Fibroblast of pulmonary artery (primary cell): Measurements from ENCODE around the gene TRIB2.

ENCODE experiments used
- DNase-seq: peaks from one replicate; pipeline ENCODE4 v3.0.0-alpha.2; 2010; ENCODE audit warnings: low read depth
- H3K4me3 ChIP-seq: replicated peaks from 2 replicates; pipeline ENCODE4 v1.5.1; 2011; ENCODE audit warnings: low read depth, mild to moderate bottlenecking, control low read depth, low read length, moderate library complexity
- TF ChIP-seq, protein P1 (sequence below): IDR thresholded peaks from 2 replicates; pipeline ENCODE4 v1.5.1; 2011; ENCODE audit warnings: mild to moderate bottlenecking, control low read depth, low read length, inconsistent platforms; ENCODE audit errors: missing control alignments

TRIB2 gene

DNA sequence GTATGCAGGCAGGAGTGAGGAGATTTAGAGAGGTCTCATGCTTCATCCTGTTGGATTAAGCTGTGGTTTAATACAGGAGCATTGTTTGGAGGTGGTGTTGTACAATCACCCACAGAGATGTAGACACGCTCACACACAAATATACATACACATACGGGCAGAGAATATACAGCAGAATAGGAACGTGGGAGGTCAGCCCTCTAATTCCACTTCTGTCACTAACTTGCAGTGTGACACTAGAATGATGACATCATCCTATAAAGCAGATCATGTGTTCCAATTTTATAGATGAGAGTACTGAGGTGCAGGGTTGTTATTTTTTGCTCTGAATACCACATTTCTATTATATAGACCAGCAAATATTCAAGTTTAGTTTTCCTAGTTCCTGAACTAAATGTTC, 54.4 kb downstream of the TRIB2 start:
- DNase-seq = no peak
- TF ChIP-seq, protein P1, sequence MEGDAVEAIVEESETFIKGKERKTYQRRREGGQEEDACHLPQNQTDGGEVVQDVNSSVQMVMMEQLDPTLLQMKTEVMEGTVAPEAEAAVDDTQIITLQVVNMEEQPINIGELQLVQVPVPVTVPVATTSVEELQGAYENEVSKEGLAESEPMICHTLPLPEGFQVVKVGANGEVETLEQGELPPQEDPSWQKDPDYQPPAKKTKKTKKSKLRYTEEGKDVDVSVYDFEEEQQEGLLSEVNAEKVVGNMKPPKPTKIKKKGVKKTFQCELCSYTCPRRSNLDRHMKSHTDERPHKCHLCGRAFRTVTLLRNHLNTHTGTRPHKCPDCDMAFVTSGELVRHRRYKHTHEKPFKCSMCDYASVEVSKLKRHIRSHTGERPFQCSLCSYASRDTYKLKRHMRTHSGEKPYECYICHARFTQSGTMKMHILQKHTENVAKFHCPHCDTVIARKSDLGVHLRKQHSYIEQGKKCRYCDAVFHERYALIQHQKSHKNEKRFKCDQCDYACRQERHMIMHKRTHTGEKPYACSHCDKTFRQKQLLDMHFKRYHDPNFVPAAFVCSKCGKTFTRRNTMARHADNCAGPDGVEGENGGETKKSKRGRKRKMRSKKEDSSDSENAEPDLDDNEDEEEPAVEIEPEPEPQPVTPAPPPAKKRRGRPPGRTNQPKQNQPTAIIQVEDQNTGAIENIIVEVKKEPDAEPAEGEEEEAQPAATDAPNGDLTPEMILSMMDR = no peak
- H3K4me3 ChIP-seq = no peak overlapping the region

DNA sequence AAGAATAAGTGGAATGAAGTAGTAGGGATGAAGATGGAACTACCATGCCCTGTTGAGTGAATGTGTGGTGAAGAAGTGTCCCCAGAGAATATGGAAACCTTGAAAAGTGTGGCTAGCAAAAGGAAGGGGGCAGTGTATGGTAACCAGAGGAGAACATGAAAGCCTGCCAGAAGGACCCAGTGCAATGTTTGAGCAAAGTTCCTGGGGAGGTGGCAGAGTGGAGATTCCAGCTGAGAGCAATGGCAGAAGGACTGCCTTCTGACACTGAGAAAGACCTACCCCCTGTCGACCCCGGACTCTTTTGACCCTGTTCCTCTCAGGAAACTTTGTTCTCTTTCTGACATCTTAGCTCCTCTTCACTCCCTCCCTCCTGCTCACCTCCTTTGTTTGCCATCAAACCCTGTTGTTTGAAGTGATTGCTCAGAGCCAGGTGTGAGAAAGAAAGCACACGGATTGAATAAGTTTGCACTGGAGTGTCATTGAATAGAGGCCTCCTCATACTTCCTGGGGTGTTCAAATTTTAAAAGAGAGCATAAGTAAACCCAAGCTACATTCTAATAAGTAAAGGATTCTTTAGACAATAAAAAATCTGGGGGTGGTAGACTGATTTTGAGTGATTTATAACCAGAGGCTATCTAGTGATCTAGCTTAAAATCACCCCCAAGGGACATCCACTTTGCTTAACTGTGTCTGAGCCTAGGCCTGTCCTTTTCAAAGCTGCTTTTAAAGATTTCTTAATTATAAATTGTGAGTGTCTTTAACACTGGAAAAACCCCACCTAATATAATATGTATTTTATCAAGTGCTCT, 57.1 kb downstream of the TRIB2 start:
- no peak for DNase-seq
- TF ChIP-seq, protein P1 = no peak

DNA sequence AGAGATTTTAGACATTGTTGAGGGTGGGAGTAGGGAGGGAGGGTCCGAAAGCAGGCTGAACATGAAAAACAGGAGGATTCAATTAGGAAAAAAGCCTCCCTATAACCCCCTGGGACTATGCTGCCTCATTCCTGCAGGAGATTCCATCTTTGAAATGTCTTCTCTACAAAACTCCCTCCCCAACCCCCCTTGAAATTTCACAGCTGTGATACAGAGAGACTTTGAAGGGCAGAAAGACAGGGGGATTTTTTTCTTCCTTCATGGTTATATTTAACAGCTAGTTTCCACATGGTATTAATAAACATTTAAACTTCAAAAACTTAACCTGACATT, 57.6 kb downstream of the TRIB2 start:
- TF ChIP-seq, protein P1 = no peak
- peak; percentile 39 for DNase-seq
- no peak overlapping the region for H3K4me3 ChIP-seq

More for the DNA sequence above, 57.1 kb downstream of the TRIB2 start:
- H3K4me3 ChIP-seq = no peak overlapping the region

DNA sequence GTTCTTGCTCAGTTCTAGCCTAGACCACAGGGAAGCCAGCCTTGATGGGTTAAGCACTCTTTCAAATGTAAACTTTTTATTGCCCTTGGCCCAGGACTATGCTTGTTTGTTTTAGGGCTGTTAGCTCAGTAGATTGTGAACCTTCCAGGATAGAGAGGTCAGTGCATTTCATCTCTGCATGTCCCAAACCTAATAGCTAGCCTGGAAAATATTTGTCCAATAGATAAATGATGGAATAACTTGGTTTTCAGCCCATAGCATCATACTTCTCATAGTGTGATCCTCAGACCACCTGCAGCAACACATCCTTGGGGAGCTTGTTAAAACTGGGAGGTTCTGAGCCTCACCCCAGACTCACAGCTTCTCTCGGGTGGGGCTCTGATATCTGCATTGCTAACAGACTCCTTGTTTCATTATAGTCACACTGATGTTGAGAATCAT, 59.8 kb downstream of the TRIB2 start:
- TF ChIP-seq, protein P1 = no peak
- H3K4me3 ChIP-seq = no peak overlapping the region
- DNase-seq = no peak

DNA sequence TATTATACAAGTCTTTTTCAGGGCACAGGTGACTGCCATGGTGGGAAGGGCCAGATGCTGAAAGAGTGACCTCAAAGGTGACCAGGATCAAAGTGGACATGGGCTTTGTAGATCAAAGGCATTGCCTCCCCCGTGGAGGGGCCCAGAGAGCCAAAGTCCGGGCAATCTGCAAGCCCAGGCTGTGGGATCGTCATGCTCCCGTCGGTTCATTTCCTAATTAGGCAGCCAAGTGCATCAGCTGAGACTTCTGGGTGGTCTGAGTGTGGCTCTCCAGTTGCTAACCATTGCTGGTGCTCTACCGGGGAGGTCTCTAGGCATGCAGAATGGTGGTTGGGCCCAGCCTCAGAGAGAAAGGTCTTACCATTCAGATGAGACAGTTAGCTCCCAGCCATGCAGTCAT, 61.6 kb downstream of the TRIB2 start:
- TF ChIP-seq, protein P1 = no peak
- H3K4me3 ChIP-seq = no peak overlapping the region
- DNase-seq = no peak

DNA sequence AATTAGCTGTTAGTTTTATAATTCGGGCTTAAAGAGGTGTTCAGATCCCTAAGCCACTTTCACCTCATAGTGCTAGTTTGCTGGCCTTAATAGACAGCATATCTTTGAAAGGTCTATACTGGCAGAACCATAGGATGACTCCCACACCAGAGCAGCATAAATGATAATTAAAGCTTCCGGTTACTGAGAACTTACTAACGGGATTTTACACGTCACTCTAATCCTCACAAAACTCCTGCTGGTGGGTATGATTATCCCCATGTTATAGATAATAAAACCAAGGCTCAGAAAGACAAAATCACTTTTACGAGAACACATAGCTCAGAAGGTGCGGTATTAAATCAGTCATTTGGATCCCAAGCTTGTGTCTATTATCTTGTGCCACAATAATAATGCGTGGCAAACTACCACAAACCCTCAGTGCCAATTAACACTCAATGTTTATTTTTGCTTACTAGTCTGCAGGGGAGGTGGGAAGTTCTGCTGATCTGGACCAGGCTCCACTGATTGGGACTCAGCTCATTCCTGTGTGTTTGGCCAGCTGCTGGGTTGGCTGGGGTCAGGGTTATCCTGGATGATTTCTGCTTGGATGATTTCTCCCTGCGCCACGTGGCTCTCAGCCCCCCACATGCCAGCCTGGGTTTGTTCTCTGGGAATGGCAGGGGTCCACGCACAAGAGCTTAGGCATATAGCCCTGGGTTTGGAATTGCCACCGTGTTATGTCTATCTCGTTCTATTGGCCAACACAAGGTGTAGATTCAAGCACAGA, 62.3 kb downstream of the TRIB2 start:
- no peak for DNase-seq
- H3K4me3 ChIP-seq = no peak overlapping the region
- TF ChIP-seq, protein P1 = no peak
